H1 (cell line): ENCODE data around the gene TMEM51. TPM values are rescaled to one million over a fixed set of nuclear protein-coding genes. Genes with fewer than 3 reads are reported as not detected.
A peak's percentile ranks its signal among the peaks of the same experiment; 100 is the strongest.

Experiments
- CREB1 ChIP-seq: IDR thresholded peaks from 2 replicates; pipeline ENCODE4 v1.6.1; 2012; ENCODE audit warnings: inconsistent platforms
- CTBP2 ChIP-seq: IDR thresholded peaks from 2 replicates; pipeline ENCODE4 v1.7.0; 2011; ENCODE audit warnings: borderline replicate concordance, mild to moderate bottlenecking, moderate library complexity, mixed read lengths, low read length; ENCODE audit not compliant: insufficient read depth, insufficient read length
- EGR1 ChIP-seq: IDR thresholded peaks from 2 replicates; pipeline ENCODE4 v1.6.1; 2011; ENCODE audit warnings: low read depth, low read length, borderline replicate concordance
- MAFK ChIP-seq: IDR thresholded peaks from 2 replicates; pipeline ENCODE4 v1.6.1; 2012; ENCODE audit warnings: low read depth, mild to moderate bottlenecking, improper control_type of control experiment, low read length
- RBBP5 ChIP-seq: IDR thresholded peaks from 2 replicates; pipeline ENCODE4 v1.7.1; 2012; ENCODE audit warnings: low read depth, mild to moderate bottlenecking, inconsistent platforms, low read length, moderate library complexity, borderline replicate concordance
- polyA plus RNA-seq, 7 experiments: library from polyadenylated mRNA; depleted of rRNA in 3 of 7; stranded (reverse) in 5 of 7; unstranded in 2 of 7; fragments of >200 nt in 5 of 7; fragments of 200-250 nt in 2 of 7; gene quantifications; 1 replicate in 5 of 7; 2 replicates in 1 of 7; 4 replicates in 1 of 7; pipeline versions ENCODE4 v1.2.1 to v1.2.3, GENCODE V29; 2011 to 2013; ENCODE audit warnings: missing spikeins in 2 of 7, mixed read lengths in 2 of 7
- total RNA-seq: library from RNA; stranded (reverse); fragmentation: NEBNext Ultra II Directional; extraction: Animal tissue kit (Norgen Biotek cat#: 25700); gene quantifications from 2 replicates; pipeline ENCODE4 v1.2.1, GENCODE V29; 2021
- TF ChIP-seq, protein P1 (sequence below): IDR thresholded peaks from 2 replicates; pipeline ENCODE4 v1.6.1; 2011; ENCODE audit warnings: low read length, improper control_type of control experiment

TMEM51 gene
- total and polyA plus RNA-seq, 2 of the 8 experiments (the other 6 are each of a cell fraction or from before 2014, with no cell fraction given): 9.9 to 10.7 TPM

DNA sequence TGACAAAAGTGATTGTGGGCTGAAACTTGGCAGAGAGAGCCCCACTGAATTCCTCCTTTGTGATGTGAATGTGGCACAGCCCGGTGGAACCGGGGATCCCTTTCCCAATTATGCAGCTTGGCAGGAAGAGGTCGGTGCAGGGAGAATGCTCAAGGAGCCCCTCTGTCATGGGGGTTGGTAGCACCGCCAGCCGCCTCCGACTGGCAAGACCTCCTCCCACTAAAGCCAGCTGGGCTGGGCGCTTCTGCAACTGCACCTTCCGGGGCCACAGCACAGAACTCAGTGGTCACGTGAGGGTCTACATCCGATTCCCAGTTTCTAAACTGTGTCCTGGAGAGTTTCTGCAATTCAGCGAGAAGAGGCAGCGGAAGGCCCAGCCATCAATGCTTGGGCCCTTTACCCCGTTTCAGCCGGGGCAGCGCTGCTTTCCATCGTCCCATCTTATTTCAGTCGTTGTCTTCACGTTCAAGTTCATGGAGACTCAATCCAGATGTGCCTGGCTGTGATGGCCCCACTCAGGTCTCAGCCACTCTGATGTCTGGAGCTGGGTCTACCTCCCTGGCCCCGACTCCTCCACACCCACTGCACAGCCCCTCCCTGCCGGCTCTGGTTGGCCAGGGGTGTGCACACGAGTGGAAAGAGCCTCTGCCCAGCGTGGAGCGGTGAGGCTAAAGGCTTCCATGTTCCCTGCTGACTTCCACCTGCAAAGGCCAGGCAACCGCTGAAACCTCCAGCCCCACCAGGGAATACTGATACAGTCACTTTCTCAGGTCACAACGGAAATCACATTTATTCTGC, 53.7 kb downstream of the TMEM51 start (continued):
- TF ChIP-seq, protein P1, sequence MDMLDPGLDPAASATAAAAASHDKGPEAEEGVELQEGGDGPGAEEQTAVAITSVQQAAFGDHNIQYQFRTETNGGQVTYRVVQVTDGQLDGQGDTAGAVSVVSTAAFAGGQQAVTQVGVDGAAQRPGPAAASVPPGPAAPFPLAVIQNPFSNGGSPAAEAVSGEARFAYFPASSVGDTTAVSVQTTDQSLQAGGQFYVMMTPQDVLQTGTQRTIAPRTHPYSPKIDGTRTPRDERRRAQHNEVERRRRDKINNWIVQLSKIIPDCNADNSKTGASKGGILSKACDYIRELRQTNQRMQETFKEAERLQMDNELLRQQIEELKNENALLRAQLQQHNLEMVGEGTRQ: peak; percentile 76
- TF ChIP-seq RBBP5: peak; percentile 38; the same call in 1 of the 2 replicates
- TF ChIP-seq CTBP2: peak; percentile 61
- no peak for TF ChIP-seq EGR1
- TF ChIP-seq MAFK: no peak
- no peak for TF ChIP-seq CREB1
